Epidermal melanocyte (primary cell): Measurements from ENCODE around the gene ORC6.

ENCODE experiments used
- DNase-seq: peaks from one replicate; pipeline ENCODE4 v3.0.0; 2011; ENCODE audit warnings: low spot score; ENCODE audit not compliant: insufficient read length

The ORC6 gene

GRCh38 chr16:46730801-46731690 is 41.6 kb downstream of the ORC6 start:
- DNase-seq = no peak

GRCh38 chr16:46731691-46732555 is 42.5 kb downstream of the ORC6 start:
- peak; percentile 26 for DNase-seq

DNA sequence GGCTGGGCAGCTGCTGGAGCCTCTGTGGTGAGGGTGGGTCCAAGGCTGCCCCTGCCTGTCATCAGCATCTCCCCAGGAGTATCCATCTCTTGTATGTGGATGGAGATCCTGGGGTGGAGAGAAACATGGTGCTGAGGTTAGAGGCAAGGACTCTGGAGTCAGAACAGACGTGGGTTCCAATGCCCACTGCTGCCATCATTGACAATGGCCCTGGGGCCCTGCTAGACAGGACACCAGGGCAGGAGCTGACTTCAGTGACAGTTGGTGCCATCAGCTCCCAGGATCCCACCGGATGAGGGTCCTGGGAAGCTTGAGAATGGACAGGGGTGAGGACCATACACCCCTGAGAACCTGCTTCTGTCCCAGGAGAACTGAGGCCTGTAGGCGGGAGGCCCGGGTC is 43.1 kb downstream of the ORC6 start:
- no peak for DNase-seq

DNA sequence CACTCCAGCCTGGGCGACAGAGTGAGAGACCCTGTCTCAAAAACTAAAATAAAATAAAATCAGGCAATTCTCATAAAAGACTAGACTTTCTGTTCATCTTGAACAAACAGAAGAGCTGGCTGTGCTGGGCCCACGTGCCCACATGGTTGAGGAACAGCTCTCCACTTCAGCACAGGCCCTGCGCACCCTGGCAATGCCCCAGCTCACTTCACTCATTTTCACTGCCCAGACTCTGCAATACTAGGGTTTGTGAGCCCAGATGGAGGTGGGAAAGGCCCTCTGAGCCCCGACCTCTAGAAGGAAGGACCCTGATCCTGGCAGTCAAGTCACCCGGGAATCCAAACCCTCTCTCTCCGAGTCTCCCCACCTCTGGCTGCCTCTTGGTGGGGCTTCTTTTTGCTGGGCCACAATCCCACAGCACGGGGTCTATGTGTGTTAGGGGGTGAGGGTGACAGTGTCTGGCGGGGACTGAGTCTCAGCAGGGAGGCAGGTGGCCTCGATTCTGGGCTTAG is 43.9 kb downstream of the ORC6 start:
- DNase-seq = no peak

DNA sequence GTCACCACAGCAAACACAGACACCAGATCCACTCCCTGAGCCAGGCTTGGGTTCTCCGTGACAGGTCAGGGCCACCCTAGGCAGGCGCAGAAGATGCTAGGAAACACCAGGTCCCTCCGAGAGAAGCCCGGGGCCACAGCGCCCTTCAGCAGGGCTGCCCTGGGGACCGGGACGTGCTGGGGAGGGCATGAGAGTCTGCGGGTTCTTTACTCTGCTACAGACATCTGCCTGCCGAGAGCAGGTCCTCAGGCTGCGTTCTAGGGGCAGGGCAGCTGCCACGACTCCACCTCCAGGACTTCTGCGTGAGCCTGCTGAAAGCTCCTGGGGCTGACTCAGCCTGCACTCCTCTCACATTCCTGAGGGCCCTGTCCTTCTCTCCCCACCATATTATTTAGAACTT is 47.2 kb downstream of the ORC6 start:
- DNase-seq = no peak

- DNase-seq = no peak
Measured at GRCh38 chr16:46737621-46738214, 48.3 kb downstream of the ORC6 start.

DNA sequence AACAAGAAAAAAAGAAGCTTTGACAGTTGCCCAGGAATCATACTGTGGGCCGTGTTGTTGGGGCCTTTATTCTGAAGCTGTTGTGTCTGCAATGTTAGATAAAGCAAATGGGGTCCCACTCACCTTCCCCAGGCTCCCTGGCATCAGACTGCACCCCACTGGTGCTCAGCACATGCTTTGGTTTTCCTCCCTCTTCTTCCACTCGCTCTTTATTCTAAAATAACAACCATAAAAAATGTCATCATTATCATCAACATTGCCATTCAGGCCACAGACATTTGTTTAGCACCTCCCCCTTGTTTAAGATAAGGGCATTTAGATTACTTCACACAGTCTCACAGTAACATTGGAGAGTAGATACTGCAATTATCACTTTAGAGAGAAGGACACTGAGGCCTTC is 50.5 kb downstream of the ORC6 start:
- no peak for DNase-seq

DNA sequence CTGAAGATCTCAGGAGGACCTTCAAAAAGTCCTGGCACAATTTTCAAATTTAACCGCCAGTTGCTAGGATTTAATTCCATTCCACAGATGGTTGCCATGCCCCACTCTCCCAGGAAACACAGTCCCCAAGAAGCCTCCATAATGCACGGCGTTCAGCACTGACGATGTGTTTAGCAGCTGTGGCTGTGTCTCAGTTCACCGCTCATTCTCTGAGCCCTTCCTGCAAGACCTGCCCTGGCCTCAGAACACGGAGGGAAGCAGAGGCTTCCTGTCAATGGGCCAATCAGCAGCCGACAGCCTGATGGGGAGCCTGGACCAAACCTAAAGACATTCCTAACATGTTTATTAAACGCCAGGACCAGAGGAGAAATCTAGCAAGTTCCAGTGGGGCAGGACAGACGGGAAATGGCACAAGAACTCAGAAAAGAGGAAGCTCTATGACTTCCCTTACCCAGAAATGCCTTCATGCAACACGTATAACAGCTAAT is 53.8 kb downstream of the ORC6 start:
- DNase-seq = no peak

DNA sequence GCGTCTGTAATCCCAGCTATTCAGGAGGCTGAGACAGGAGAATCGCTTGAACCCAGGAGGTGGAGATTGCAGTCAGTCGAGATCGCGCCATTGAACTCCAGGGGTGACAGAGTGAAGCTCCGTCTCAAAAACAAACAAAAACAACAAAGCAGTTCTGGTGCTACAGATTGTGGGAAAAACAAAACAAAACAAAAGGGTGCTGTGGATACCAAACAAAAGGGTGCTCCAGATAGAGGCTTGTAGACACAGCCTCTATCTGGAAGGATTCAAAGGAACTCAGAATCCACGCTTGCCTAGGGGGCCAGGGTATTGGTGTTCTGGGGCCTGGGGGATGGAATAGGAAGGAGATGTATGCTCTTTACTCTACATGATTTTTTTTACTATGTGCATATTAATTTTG is 56.2 kb downstream of the ORC6 start:
- DNase-seq = no peak

GRCh38 chr16:46746821-46747776 is 57.6 kb downstream of the ORC6 start:
- no peak for DNase-seq
